Keratinocyte (primary cell): Measurements from ENCODE around the gene ZBED4. TPM values are rescaled to one million over a fixed set of nuclear protein-coding genes. Genes with fewer than 3 reads are reported as not detected.

Experiments
- DNase-seq: peaks from one replicate; pipeline ENCODE4 v3.0.0-alpha.2; 2011; ENCODE audit warnings: low read depth, missing footprints, low spot score
- FAIRE-seq: peaks from 2 replicates; lab custom pipeline; 2011; peaks lifted over from hg19 to GRCh38; lab: Jason Lieb, UNC
- H2AFZ ChIP-seq: 2 replicates; pipeline ENCODE4 v1.6.0; 2012; ENCODE audit warnings: low read length, control low read depth, inconsistent platforms; ENCODE audit not compliant: control insufficient read depth
- H3K27ac ChIP-seq: 2 replicates; pipeline ENCODE4 v1.5.1; 2011; ENCODE audit warnings: low read length; ENCODE audit not compliant: control insufficient read depth, insufficient read depth
- H3K27me3 ChIP-seq: 3 replicates; pipeline ENCODE4 v1.6.0; 2011; ENCODE audit warnings: low read length; ENCODE audit not compliant: control insufficient read depth, insufficient read depth; ENCODE audit errors: extremely low read depth
- H3K36me3 ChIP-seq, 2 experiments: 2 replicates in 1 of 2; 3 replicates in 1 of 2; pipeline ENCODE4 v1.5.1; 2011; ENCODE audit warnings: low read length in 2 of 2, mild to moderate bottlenecking in 1 of 2; ENCODE audit not compliant: control insufficient read depth in 2 of 2, insufficient read depth in 2 of 2; ENCODE audit errors: extremely low read depth in 1 of 2
- H3K4me1 ChIP-seq: 3 replicates; pipeline ENCODE4 v1.5.1; 2011; ENCODE audit warnings: low read length; ENCODE audit not compliant: control insufficient read depth, insufficient read depth; ENCODE audit errors: extremely low read depth
- H3K4me2 ChIP-seq: 3 replicates; pipeline ENCODE4 v1.6.0; 2011; ENCODE audit warnings: low read depth, low read length; ENCODE audit not compliant: control insufficient read depth, insufficient read depth; ENCODE audit errors: extremely low read depth
- H3K4me3 ChIP-seq, 3 experiments: fragments of 200-600 bp in 1 of 3; sonication (generic) in 1 of 3; 2 replicates in 2 of 3; 3 replicates in 1 of 3; pipeline ENCODE4 v1.5.1; 2011 to 2016; ENCODE audit warnings: low read length in 3 of 3, mild to moderate bottlenecking in 3 of 3, control low read depth in 2 of 3, inconsistent platforms in 1 of 3, low read depth in 1 of 3, mixed read lengths in 1 of 3, mixed run types in 1 of 3, moderate library complexity in 1 of 3; ENCODE audit not compliant: control insufficient read depth in 2 of 3, insufficient read depth in 2 of 3; ENCODE audit errors: extremely low read depth in 1 of 3
- H3K79me2 ChIP-seq: 2 replicates; pipeline ENCODE4 v1.6.0; 2012; ENCODE audit warnings: low read length; ENCODE audit not compliant: control insufficient read depth, insufficient read depth
- H3K9ac ChIP-seq: 3 replicates; pipeline ENCODE4 v1.6.0; 2011; ENCODE audit warnings: low read length; ENCODE audit not compliant: control insufficient read depth, insufficient read depth; ENCODE audit errors: extremely low read depth
- H3K9me1 ChIP-seq: 3 replicates; pipeline ENCODE4 v1.6.0; 2011; ENCODE audit warnings: low read length; ENCODE audit not compliant: control insufficient read depth, insufficient read depth; ENCODE audit errors: extremely low read depth
- H3K9me3 ChIP-seq: 2 replicates; pipeline ENCODE4 v1.5.1; 2012; ENCODE audit warnings: low read depth, low read length; ENCODE audit not compliant: control insufficient read depth
- H4K20me1 ChIP-seq: 3 replicates; pipeline ENCODE4 v1.6.0; 2011; ENCODE audit warnings: low read length; ENCODE audit not compliant: control insufficient read depth, insufficient read depth; ENCODE audit errors: extremely low read depth
- EZH2 ChIP-seq: IDR thresholded peaks from one replicate; pipeline ENCODE4 v1.6.1; 2012; ENCODE audit warnings: inconsistent platforms, mild to moderate bottlenecking, low read length, moderate library complexity
- dilution Hi-C: fragments of 300-500 bp; cut with MboI; formaldehyde crosslinking; loops from one replicate; pipeline ENCODE4 v1.7.0; 2020; ENCODE audit warnings: low sequenced_read_pairs; ENCODE audit not compliant: extremely low pct_ligation_motif_present
- polyA plus RNA-seq, 5 experiments: library from polyadenylated mRNA; depleted of rRNA in 3 of 5; stranded (reverse) in 3 of 5; stranded (forward) in 1 of 5; unstranded in 1 of 5; fragments of >200 nt; gene quantifications; 1 replicate in 1 of 5; 2 replicates in 3 of 5; 3 replicates in 1 of 5; pipeline versions ENCODE4 v1.2.1 to v1.2.3, GENCODE V29; 2011 to 2012; ENCODE audit warnings: missing spikeins in 2 of 5, low read depth in 1 of 5, low replicate concordance in 1 of 5
- TF ChIP-seq, protein P1 (sequence below), 3 experiments: IDR thresholded peaks in 1 of 3; conservative IDR thresholded peaks in 1 of 3; optimal IDR thresholded peaks in 1 of 3; 2 replicates in 2 of 3; 3 replicates in 1 of 3; pipeline versions ENCODE3 to v1.5.1; 2011; ENCODE audit warnings: low read length in 3 of 3, mild to moderate bottlenecking in 3 of 3, moderate library complexity in 2 of 3, control low read depth in 1 of 3, inconsistent platforms in 1 of 3; ENCODE audit not compliant: insufficient read depth in 2 of 3; ENCODE audit errors: extremely low read depth in 1 of 3

The ZBED4 gene
- polyA plus RNA-seq, 1 donor (not counting 4 experiments of a cell fraction or from before 2014, with no cell fraction given), result 7.1 TPM

DNA sequence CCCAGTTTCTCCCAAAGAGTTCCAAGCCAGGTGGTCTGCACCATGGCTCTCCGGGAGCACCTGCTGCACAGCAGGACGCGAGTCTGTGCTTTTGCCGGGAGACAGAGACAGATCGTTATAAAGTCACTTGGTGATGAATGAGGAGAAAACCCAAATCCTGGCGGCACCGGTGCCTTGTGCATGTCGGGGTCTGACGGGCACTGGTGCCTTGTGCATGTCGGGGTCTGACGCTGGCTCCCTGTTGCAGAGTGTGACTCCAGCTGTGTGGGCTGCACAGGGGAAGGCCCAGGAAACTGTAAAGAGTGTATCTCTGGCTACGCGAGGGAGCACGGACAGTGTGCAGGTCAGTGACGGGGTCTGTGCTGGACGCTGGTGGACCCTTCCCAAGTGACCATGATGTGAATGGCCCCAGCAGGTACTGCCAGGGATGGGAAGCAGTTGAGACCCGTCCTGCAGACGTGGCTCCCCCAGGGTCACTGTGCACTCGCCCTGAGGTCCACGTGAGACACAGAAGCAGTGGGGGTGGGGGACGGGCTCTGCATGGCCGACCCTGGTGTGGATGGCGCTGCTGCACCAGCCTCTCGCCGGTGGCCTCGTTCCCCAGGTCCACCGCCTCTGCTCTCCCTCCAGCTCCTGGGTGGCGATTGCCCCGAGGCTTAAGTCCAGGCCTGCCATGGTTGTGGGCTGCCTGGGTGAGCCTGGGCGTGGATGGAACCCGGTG, 70.6 kb downstream of the ZBED4 start:
- no peak for TF ChIP-seq EZH2
- TF ChIP-seq, protein P1, sequence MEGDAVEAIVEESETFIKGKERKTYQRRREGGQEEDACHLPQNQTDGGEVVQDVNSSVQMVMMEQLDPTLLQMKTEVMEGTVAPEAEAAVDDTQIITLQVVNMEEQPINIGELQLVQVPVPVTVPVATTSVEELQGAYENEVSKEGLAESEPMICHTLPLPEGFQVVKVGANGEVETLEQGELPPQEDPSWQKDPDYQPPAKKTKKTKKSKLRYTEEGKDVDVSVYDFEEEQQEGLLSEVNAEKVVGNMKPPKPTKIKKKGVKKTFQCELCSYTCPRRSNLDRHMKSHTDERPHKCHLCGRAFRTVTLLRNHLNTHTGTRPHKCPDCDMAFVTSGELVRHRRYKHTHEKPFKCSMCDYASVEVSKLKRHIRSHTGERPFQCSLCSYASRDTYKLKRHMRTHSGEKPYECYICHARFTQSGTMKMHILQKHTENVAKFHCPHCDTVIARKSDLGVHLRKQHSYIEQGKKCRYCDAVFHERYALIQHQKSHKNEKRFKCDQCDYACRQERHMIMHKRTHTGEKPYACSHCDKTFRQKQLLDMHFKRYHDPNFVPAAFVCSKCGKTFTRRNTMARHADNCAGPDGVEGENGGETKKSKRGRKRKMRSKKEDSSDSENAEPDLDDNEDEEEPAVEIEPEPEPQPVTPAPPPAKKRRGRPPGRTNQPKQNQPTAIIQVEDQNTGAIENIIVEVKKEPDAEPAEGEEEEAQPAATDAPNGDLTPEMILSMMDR (optimal IDR thresholded peaks at IDR 0.05 in 1 of 3, IDR thresholded peaks at IDR 0.05 in 1 of 3, conservative IDR thresholded peaks at IDR 0.05 in 1 of 3; ENCODE audit: extremely low read depth in 1 of 3, insufficient read depth in 2 of 3, low read length in 3 of 3), result no peak
- H3K4me3 ChIP-seq, result no peak overlapping the region
- no peak overlapping the region for H2AFZ ChIP-seq
- H4K20me1 ChIP-seq, result no peaks in the 10 kb centered on the region
- no peaks in the 10 kb centered on the region for H3K27me3 ChIP-seq
- H3K9me3 ChIP-seq, result no peaks in the 10 kb centered on the region
- H3K9ac ChIP-seq, result no peak overlapping the region
- peaks cover 1% of the 10 kb centered on the region for H3K79me2 ChIP-seq
- no peaks in the 10 kb centered on the region for H3K9me1 ChIP-seq
- FAIRE-seq, result no peak
- no peak for DNase-seq
- peaks cover 13 to 27% of the 10 kb centered on the region in 2 experiments for H3K36me3 ChIP-seq
- peaks cover 2% of the 10 kb centered on the region for H3K4me1 ChIP-seq
- dilution Hi-C loops, result no loop called here
- no peak overlapping the region for H3K4me2 ChIP-seq
- no peak overlapping the region for H3K27ac ChIP-seq

DNA sequence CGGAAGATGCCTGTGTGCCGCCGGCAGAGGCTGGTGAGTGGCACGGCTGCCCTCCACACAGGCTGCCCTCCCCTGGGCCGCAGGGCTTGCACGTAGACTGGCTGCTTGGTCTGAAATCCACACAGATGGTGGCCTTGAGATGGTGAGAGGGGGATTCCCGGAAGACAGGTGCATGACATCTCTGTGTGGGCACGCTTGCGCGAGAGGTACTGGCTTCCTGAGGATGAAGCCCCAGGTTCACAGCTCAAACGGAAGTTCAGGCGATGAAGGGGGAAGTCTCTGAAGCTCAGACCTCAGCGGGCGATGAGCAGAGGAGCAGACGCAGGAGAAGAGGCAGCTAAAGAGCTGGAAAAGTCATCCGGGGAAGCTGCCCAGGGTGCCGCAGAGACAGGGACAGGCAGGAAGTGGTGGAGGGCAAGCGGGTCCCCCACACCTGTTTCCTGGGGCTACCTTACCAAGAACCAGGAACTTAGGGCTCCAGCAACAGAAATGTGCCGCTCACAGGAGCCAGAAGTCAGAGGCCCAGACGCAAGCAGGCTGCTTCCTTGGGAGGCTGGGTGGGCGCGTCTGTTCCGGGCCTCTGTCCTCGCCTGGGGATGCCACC, 72.0 kb downstream of the ZBED4 start:
- Histone ChIP-seq H3K4me3 (no peak overlapping the region), H3K9me1 (no peaks in the 10 kb centered on the region), H3K4me2 (no peak overlapping the region), H3K27ac (no peak overlapping the region), H3K27me3 (peaks cover 8% of the 10 kb centered on the region), H3K9me3 (no peaks in the 10 kb centered on the region), H3K36me3 (peaks cover 9 to 23% of the 10 kb centered on the region in 2 experiments), H3K4me1 (peaks cover 2% of the 10 kb centered on the region), H4K20me1 (no peaks in the 10 kb centered on the region), H3K9ac (no peak overlapping the region), H2AFZ (no peak overlapping the region), H3K79me2 (no peaks in the 10 kb centered on the region)
- FAIRE-seq, result no peak
- no peak for DNase-seq
- TF ChIP-seq EZH2, result no peak
- TF ChIP-seq, protein P1 (optimal IDR thresholded peaks at IDR 0.05 in 1 of 3, IDR thresholded peaks at IDR 0.05 in 1 of 3, conservative IDR thresholded peaks at IDR 0.05 in 1 of 3; ENCODE audit: extremely low read depth in 1 of 3, insufficient read depth in 2 of 3, low read length in 3 of 3), result no peak
- dilution Hi-C loops, result no loop called here
